DOHH2 (cell line): ENCODE measurements around the gene APBA2.

ENCODE experiments used
- H3F3A ChIP-seq: fragments of 200-600 bp; sonication (generic), shearing (Covaris generic); 2 replicates; pipeline ENCODE4 v1.6.0; 2016; ENCODE audit warnings: antibody characterized with exemption, mild to moderate bottlenecking; ENCODE audit not compliant: control insufficient read depth, insufficient read depth
- H3K27ac ChIP-seq: fragments of 200-600 bp; sonication (generic); 2 replicates; pipeline ENCODE4 v1.5.1; 2014; ENCODE audit warnings: low read depth, mild to moderate bottlenecking, low read length, moderate library complexity
- H3K27me3 ChIP-seq: fragments of 200-600 bp; sonication (generic); 2 replicates; pipeline ENCODE4 v1.6.1; 2014; ENCODE audit warnings: mild to moderate bottlenecking, low read length, mixed read lengths; ENCODE audit not compliant: control insufficient read depth
- H3K36me3 ChIP-seq: fragments of 200-600 bp; sonication (generic); 2 replicates; pipeline ENCODE4 v1.6.1; 2014; ENCODE audit warnings: mild to moderate bottlenecking, low read length, moderate library complexity, mixed read lengths; ENCODE audit not compliant: control insufficient read depth
- H3K4me1 ChIP-seq: fragments of 200-600 bp; sonication (generic); 2 replicates; pipeline ENCODE4 v1.6.1; 2014; ENCODE audit warnings: mild to moderate bottlenecking, low read length, mixed read lengths; ENCODE audit not compliant: control insufficient read depth
- H3K4me2 ChIP-seq: fragments of 200-600 bp; sonication (generic); 2 replicates; pipeline ENCODE4 v1.6.0; 2014; ENCODE audit warnings: mild to moderate bottlenecking, low read length, moderate library complexity
- H3K4me3 ChIP-seq: fragments of 200-600 bp; sonication (generic); 2 replicates; pipeline ENCODE4 v1.5.1; 2014; ENCODE audit warnings: mild to moderate bottlenecking, low read length, mixed read lengths
- H3K79me2 ChIP-seq: fragments of 200-600 bp; sonication (generic); 2 replicates; pipeline ENCODE4 v1.6.1; 2014; ENCODE audit warnings: mild to moderate bottlenecking, low read length, mixed read lengths; ENCODE audit not compliant: control insufficient read depth
- H3K9me2 ChIP-seq: fragments of 200-600 bp; sonication (generic); replicated peaks from 2 replicates; pipeline ENCODE4 v1.6.1; 2014; ENCODE audit warnings: mild to moderate bottlenecking, low read length, mixed read lengths; ENCODE audit not compliant: control insufficient read depth
- H3K9me3 ChIP-seq: fragments of 200-600 bp; sonication (generic); 2 replicates; pipeline ENCODE4 v1.6.1; 2014; ENCODE audit warnings: antibody characterized with exemption, low read length, mixed read lengths; ENCODE audit not compliant: control insufficient read depth, insufficient read depth
- H4K20me1 ChIP-seq: fragments of 200-600 bp; sonication (generic); 2 replicates; pipeline ENCODE4 v1.6.0; 2014; ENCODE audit warnings: low read depth, mild to moderate bottlenecking, antibody characterized with exemption, low read length, moderate library complexity; ENCODE audit not compliant: control insufficient read depth, insufficient read depth
- EZH2phosphoT487 ChIP-seq: fragments of 200-600 bp; sonication (generic); IDR thresholded peaks from 2 replicates; pipeline ENCODE4 v1.6.1; 2017; ENCODE audit warnings: borderline replicate concordance, mild to moderate bottlenecking, antibody characterized with exemption, low read length, moderate library complexity, mixed read lengths
- TF ChIP-seq, protein P1 (sequence below): fragments of 200-600 bp; sonication (generic); IDR thresholded peaks from one replicate; pipeline ENCODE4 v1.5.1; 2014; ENCODE audit warnings: antibody characterized with exemption, mild to moderate bottlenecking, low read depth, low read length; ENCODE audit not compliant: poor library complexity, severe bottlenecking

Gene APBA2

DNA sequence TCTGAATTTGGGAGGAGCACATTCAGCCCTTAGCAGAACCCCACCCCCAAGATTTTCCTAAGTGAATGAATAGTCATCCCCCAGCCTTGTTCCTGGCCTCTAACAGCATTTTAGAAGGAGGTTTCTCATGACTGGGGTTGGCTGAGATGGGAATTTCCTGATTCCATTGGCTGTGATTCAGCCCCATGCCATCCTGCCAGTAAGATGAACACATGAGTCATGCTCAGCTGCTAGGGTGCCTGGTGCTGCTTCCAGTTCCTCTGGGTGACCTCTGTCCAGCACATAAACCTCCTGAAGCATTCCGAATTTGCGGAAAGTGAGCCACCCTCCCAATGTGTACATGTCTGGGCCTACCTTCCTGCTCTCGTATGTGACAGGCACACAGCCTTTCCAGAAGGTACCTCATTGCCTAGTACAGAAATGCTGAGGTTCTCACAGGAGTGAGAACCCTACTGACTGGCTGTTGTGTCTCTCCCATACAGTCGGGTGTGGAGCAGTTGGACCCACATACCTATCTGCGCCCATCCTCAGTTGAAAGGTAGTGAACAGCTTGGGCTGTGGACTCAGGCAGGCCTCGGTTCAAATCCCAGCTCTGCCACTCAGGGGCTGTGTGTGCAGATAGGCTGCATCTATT is 91.7 kb downstream of the APBA2 start:
- H4K20me1 ChIP-seq, result 0 out of 2 replicates have a peak, but pooled peaks cover 2% of the 10 kb centered on the region
- H3K27ac ChIP-seq, result no peak overlapping the region

DNA sequence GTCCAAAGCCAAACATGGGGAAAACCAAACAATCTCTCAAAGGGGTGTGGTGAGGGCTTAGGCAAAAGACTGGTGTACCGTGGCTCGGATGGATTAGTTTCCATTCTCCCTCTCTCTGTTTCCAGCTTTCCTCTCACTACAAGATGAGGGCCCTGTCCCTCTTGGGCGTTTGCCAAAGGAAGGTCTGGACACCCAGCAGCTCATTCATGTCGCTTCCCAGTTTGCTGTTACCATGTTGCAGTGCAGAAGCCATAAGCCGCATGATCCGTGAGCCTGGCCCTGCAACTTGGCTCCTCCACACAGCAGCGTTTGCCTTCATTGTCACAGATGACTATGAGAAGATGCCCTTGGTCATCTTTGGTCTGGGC is 92.2 kb downstream of the APBA2 start:
- Histone ChIP-seq H3K4me1 (no peaks in the 10 kb centered on the region), H3K36me3 (no peaks in the 10 kb centered on the region), H3K27ac (no peak overlapping the region), H3F3A (no peaks in the 10 kb centered on the region), H3K9me3 (no peaks in the 10 kb centered on the region), H3K27me3 (peaks cover 10% of the 10 kb centered on the region), H3K9me2 (no peaks in the 10 kb centered on the region), H3K4me2 (no peak overlapping the region), H4K20me1 (0 out of 2 replicates have a peak, but pooled peaks cover 2% of the 10 kb centered on the region), H3K79me2 (no peaks in the 10 kb centered on the region), H3K4me3 (no peak overlapping the region)
- TF ChIP-seq, protein P1, sequence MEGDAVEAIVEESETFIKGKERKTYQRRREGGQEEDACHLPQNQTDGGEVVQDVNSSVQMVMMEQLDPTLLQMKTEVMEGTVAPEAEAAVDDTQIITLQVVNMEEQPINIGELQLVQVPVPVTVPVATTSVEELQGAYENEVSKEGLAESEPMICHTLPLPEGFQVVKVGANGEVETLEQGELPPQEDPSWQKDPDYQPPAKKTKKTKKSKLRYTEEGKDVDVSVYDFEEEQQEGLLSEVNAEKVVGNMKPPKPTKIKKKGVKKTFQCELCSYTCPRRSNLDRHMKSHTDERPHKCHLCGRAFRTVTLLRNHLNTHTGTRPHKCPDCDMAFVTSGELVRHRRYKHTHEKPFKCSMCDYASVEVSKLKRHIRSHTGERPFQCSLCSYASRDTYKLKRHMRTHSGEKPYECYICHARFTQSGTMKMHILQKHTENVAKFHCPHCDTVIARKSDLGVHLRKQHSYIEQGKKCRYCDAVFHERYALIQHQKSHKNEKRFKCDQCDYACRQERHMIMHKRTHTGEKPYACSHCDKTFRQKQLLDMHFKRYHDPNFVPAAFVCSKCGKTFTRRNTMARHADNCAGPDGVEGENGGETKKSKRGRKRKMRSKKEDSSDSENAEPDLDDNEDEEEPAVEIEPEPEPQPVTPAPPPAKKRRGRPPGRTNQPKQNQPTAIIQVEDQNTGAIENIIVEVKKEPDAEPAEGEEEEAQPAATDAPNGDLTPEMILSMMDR, result no peak
- TF ChIP-seq EZH2phosphoT487, result no peak

More for the DNA sequence above, 91.7 kb downstream of the APBA2 start:
- TF ChIP-seq EZH2phosphoT487, result no peak
- TF ChIP-seq, protein P1, result no peak
- H3K4me3 ChIP-seq, result no peak overlapping the region
- no peaks in the 10 kb centered on the region for H3K36me3 ChIP-seq
- H3K9me2 ChIP-seq, result no peaks in the 10 kb centered on the region
- H3F3A ChIP-seq, result no peaks in the 10 kb centered on the region
- H3K79me2 ChIP-seq, result no peaks in the 10 kb centered on the region
- H3K9me3 ChIP-seq, result no peaks in the 10 kb centered on the region
- H3K4me2 ChIP-seq, result no peak overlapping the region
- peaks cover 12% of the 10 kb centered on the region for H3K27me3 ChIP-seq
- H3K4me1 ChIP-seq, result no peaks in the 10 kb centered on the region

DNA sequence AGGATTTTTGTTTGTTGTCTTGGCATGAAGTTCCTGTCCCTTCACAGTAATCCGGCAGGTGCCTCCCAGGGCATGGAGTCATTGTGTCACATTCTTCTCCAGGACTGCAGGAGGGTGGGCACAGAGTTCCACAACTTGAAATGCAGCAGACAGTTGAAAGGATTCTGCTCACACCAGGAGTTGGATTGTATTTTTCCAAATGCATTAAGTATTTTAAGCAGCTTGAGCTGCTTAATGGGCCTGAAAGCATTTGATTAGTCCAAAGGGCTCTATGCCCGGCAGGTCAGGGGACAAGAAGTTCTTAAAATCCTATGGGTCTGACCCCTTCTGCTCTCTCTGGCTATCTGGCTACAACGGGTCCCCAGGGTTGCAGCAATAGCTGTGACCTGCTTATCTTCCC is 92.9 kb downstream of the APBA2 start:
- Histone ChIP-seq H3K4me2 (no peak overlapping the region), H3K9me3 (no peaks in the 10 kb centered on the region), H3K9me2 (no peaks in the 10 kb centered on the region), H3K4me1 (no peaks in the 10 kb centered on the region), H3F3A (no peaks in the 10 kb centered on the region), H3K79me2 (no peaks in the 10 kb centered on the region), H3K27ac (no peak overlapping the region), H3K36me3 (no peaks in the 10 kb centered on the region), H3K27me3 (peaks cover 10% of the 10 kb centered on the region), H4K20me1 (0 out of 2 replicates have a peak, but pooled peaks cover 2% of the 10 kb centered on the region), H3K4me3 (no peak overlapping the region)
- TF ChIP-seq, protein P1, result no peak
- no peak for TF ChIP-seq EZH2phosphoT487
